ENCODE results near the gene ID1.
"Not testable (repeated sequence)": the region's sequence is repeated elsewhere in the genome, so short reads cannot be mapped to it uniquely, and the experiment has no call there.

Gene ID1

GRCh38 chr20:31573555-31574321 lies 31.4 kb upstream of the ID1 start:
- no peak for DNase-seq (ENCODE audit: low read depth in 2 of 2)

- DNase-seq (ENCODE audit: low read depth in 2 of 2) = not testable (repeated sequence)
These were observed 30.1 kb upstream of the ID1 start for GRCh38 chr20:31574986-31575385.

GRCh38 chr20:31576751-31577150 lies 28.3 kb upstream of the ID1 start:
- DNase-seq (ENCODE audit: low read depth in 2 of 2) = no peak

GRCh38 chr20:31577194-31577593 lies 27.9 kb upstream of the ID1 start:
- DNase-seq (ENCODE audit: low read depth in 2 of 2) = no peak

- no peak for DNase-seq (ENCODE audit: low read depth in 2 of 2)
These were observed 26.5 kb upstream of the ID1 start for GRCh38 chr20:31578448-31579138.

- DNase-seq (ENCODE audit: low read depth in 2 of 2) = no peak
These were observed 25.8 kb upstream of the ID1 start for GRCh38 chr20:31579245-31579644.

- DNase-seq (ENCODE audit: low read depth in 2 of 2) = not testable (repeated sequence)
These were observed 25.0 kb upstream of the ID1 start for GRCh38 chr20:31579941-31580651.

- no peak for DNase-seq (ENCODE audit: low read depth in 2 of 2)
These were observed 24.4 kb upstream of the ID1 start for GRCh38 chr20:31580706-31581105.

- no peak for DNase-seq (ENCODE audit: low read depth in 2 of 2)
These were observed 23.7 kb upstream of the ID1 start for GRCh38 chr20:31581391-31581790.

GRCh38 chr20:31587545-31588389 lies 17.3 kb upstream of the ID1 start:
- DNase-seq (ENCODE audit: low read depth in 2 of 2) = no peak

- no peak for DNase-seq (ENCODE audit: low read depth in 2 of 2)
These were observed 14.3 kb upstream of the ID1 start for GRCh38 chr20:31590717-31591225.

GRCh38 chr20:31593221-31594001 lies 11.7 kb upstream of the ID1 start:
- DNase-seq (ENCODE audit: low read depth in 2 of 2) = peak in 1 of 2 donors; percentile 38

- no peak for DNase-seq (ENCODE audit: low read depth in 2 of 2)
These were observed 11.0 kb upstream of the ID1 start for GRCh38 chr20:31594002-31594557.

- no peak for DNase-seq (ENCODE audit: low read depth in 2 of 2)
These were observed 10.3 kb upstream of the ID1 start for GRCh38 chr20:31594558-31595379.

- no peak for DNase-seq (ENCODE audit: low read depth in 2 of 2)
These were observed 9.8 kb upstream of the ID1 start for GRCh38 chr20:31595380-31595653.

- DNase-seq (ENCODE audit: low read depth in 2 of 2) = no peak
These were observed 9.3 kb upstream of the ID1 start for GRCh38 chr20:31595654-31596411.

GRCh38 chr20:31596412-31596715 lies 8.7 kb upstream of the ID1 start:
- not testable (repeated sequence) for DNase-seq (ENCODE audit: low read depth in 2 of 2)

- no peak for DNase-seq (ENCODE audit: low read depth in 2 of 2)
These were observed 8.1 kb upstream of the ID1 start for GRCh38 chr20:31596831-31597480.

GRCh38 chr20:31597481-31597855 lies 7.6 kb upstream of the ID1 start:
- DNase-seq (ENCODE audit: low read depth in 2 of 2) = no peak

Measured in stimulated activated CD8-positive, alpha-beta memory T cell treated with anti-CD3 and anti-CD28 coated beads, Interleukin-2, amount 100 ng/mL, for 48 hours (primary cell).